Heart left ventricle (tissue), 13 donors: ENCODE data around the gene DLX3.

Experiments used
- POLR2A ChIP-seq, 2 donors: fragments of 450-650 bp; IDR thresholded peaks; one replicate each; pipeline ENCODE4 v1.6.1; 2017; ENCODE audit warnings: antibody characterized with exemption in 2 of 2, mild to moderate bottlenecking in 2 of 2, moderate library complexity in 2 of 2
- TF ChIP-seq, protein P1 (sequence below), 12 donors: fragments of 200-600 bp; sonication (generic) in 4 of 12; IDR thresholded peaks; one replicate each; pipeline versions ENCODE4 v1.5.0 to v1.8.0; 2018 to 2022; ENCODE audit warnings: antibody characterized with exemption in 12 of 12, mild to moderate bottlenecking in 5 of 12
- donor health status: ischemic (EF 13 %, LVEDD 7.1; RV severe dilation, severe dysfunction).
- donor health status: DM: no; HTN: yes; CAD: no.
- donor health status: DM: no; HTN: no; CAD: no.
- donor health status: ischemic (EF 25% LVEDD 6.9; RV normal size, moderate dysfunction).
- donor health status: ischemic (EF 25% LVEDD 5.7; RV mildly dilated, moderate dysfunction).
- donor health status: ischemic (EF 35%, LVEDD 5.7; RV mildly dilated, moderate dysfunction).
- donor health status: nonischemic (EF 11% LVEDD 7.7; RV severe dilation, severe dysfunction).
- donor health status: DM: yes; HTN: yes; CAD: no.
- donor health status: PGD.
- donor health status: ischemic (EF 29% LVEDD 5.4; RV normal size, mild dysfunction).
- donor health status: nonischemic (EF 23%, LVEDD 6.1; RV moderate dilation, normal function).

DNA sequence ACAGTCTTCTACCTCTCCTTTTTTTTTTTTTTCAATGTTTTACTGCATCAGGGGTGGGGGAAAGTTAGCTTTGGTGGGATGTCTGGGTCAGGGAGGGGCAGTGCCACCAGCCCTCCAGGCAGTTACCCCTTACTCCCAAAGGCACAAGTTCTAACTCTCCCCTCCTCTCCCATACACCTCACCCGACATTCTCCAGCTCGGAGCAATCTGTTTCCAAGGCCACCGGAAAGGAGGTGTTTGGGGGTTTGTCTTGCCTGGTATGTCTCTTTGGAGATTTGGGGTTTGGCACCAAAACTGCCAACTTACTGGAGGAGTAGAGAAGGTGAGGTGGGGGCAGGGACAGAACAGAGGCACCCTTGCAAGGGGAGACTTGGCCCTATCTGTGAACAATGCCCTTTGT is 4.7 kb downstream of the DLX3 start:
- TF ChIP-seq, protein P1, sequence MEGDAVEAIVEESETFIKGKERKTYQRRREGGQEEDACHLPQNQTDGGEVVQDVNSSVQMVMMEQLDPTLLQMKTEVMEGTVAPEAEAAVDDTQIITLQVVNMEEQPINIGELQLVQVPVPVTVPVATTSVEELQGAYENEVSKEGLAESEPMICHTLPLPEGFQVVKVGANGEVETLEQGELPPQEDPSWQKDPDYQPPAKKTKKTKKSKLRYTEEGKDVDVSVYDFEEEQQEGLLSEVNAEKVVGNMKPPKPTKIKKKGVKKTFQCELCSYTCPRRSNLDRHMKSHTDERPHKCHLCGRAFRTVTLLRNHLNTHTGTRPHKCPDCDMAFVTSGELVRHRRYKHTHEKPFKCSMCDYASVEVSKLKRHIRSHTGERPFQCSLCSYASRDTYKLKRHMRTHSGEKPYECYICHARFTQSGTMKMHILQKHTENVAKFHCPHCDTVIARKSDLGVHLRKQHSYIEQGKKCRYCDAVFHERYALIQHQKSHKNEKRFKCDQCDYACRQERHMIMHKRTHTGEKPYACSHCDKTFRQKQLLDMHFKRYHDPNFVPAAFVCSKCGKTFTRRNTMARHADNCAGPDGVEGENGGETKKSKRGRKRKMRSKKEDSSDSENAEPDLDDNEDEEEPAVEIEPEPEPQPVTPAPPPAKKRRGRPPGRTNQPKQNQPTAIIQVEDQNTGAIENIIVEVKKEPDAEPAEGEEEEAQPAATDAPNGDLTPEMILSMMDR (IDR thresholded peaks at IDR 0.05): no peak
- TF ChIP-seq POLR2A (IDR thresholded peaks at IDR 0.05): no peak
